ENCODE results near the gene GOLGA8A. TPM values are rescaled to one million over a fixed set of nuclear protein-coding genes. Genes with fewer than 3 reads are reported as not detected.

The GOLGA8A gene
- total RNA-seq, 1 donor from 2014 or later = 89.6 TPM

GRCh38 chr15:34470892-34471291 is 33.3 kb upstream of the GOLGA8A start:
- no peak for TF ChIP-seq CTCF (IDR thresholded peaks at IDR 0.05)
- intact Hi-C loops (cut with DNase I) = no loop called here
- Histone ChIP-seq H3K27me3 (ENCODE audit: low read depth) (no peaks in the 10 kb centered on the region), H3K9me3 (no peaks in the 10 kb centered on the region), H3K36me3 (no peaks in the 10 kb centered on the region), H3K4me3 (no peak overlapping the region), H3K4me1 (no peaks in the 10 kb centered on the region), H3K27ac (no peak overlapping the region)
- no peak for DNase-seq
- ATAC-seq = no peak

GRCh38 chr15:34470091-34470490 is 32.5 kb upstream of the GOLGA8A start:
- DNase-seq (no peak), ATAC-seq (no peak)
- Histone ChIP-seq H3K27ac (no peak overlapping the region), H3K4me3 (no peak overlapping the region), H3K27me3 (ENCODE audit: low read depth) (no peaks in the 10 kb centered on the region), H3K9me3 (no peaks in the 10 kb centered on the region), H3K4me1 (no peaks in the 10 kb centered on the region), H3K36me3 (no peaks in the 10 kb centered on the region)
- intact Hi-C loops (cut with DNase I) = no loop called here
- TF ChIP-seq CTCF (IDR thresholded peaks at IDR 0.05) = no peak

- Histone ChIP-seq H3K4me3 (no peak overlapping the region), H3K36me3 (no peaks in the 10 kb centered on the region), H3K4me1 (no peaks in the 10 kb centered on the region), H3K27me3 (ENCODE audit: low read depth) (no peaks in the 10 kb centered on the region), H3K27ac (no peak overlapping the region), H3K9me3 (no peaks in the 10 kb centered on the region)
- intact Hi-C loops (cut with DNase I) = no loop called here
- DNase-seq (no peak), ATAC-seq (no peak)
- TF ChIP-seq CTCF (IDR thresholded peaks at IDR 0.05) = no peak
Observed at GRCh38 chr15:34461730-34462129, 24.1 kb upstream of the GOLGA8A start.

- no peak for TF ChIP-seq CTCF (IDR thresholded peaks at IDR 0.05)
- no peak overlapping the region for H3K4me3 ChIP-seq
- H3K9me3 ChIP-seq = no peaks in the 10 kb centered on the region
- H3K27ac ChIP-seq = no peak overlapping the region
- H3K4me1 ChIP-seq = no peaks in the 10 kb centered on the region
- intact Hi-C loops (cut with DNase I) = no loop called here
- no peaks in the 10 kb centered on the region for H3K36me3 ChIP-seq
- ATAC-seq (no peak), DNase-seq (no peak)
- no peaks in the 10 kb centered on the region for H3K27me3 ChIP-seq (ENCODE audit: low read depth)
Observed at GRCh38 chr15:34460451-34460850, 22.8 kb upstream of the GOLGA8A start.

- Histone ChIP-seq H3K36me3 (no peaks in the 10 kb centered on the region), H3K4me1 (no peaks in the 10 kb centered on the region), H3K9me3 (no peaks in the 10 kb centered on the region), H3K4me3 (no peak overlapping the region), H3K27me3 (ENCODE audit: low read depth) (no peaks in the 10 kb centered on the region), H3K27ac (no peak overlapping the region)
- DNase-seq (no peak), ATAC-seq (peak; percentile 71 to 90)
- intact Hi-C loops (cut with DNase I) = no loop called here
- no peak for TF ChIP-seq CTCF (IDR thresholded peaks at IDR 0.05)
Observed at GRCh38 chr15:34456658-34457057, 19.1 kb upstream of the GOLGA8A start.

- no peaks in the 10 kb centered on the region for H3K36me3 ChIP-seq
- peaks cover 4% of the 10 kb centered on the region for H3K4me1 ChIP-seq
- H3K27ac ChIP-seq = no peak overlapping the region
- no peaks in the 10 kb centered on the region for H3K9me3 ChIP-seq
- no peak for ATAC-seq
- no peak for DNase-seq
- H3K4me3 ChIP-seq = no peak overlapping the region
- no peaks in the 10 kb centered on the region for H3K27me3 ChIP-seq (ENCODE audit: low read depth)
- TF ChIP-seq CTCF (IDR thresholded peaks at IDR 0.05) = no peak
- intact Hi-C loops (cut with DNase I) = no loop called here
Observed at GRCh38 chr15:34442891-34443290, 5.3 kb upstream of the GOLGA8A start.

Data from lower lobe of right lung (tissue), 2 donors.